GM19438 (cell line): ENCODE results near the gene CMTM8.
"Not testable (repeated sequence)": the region's sequence is repeated elsewhere in the genome, so short reads cannot be mapped to it uniquely, and the experiment has no call there.

ENCODE experiments used
- ATAC-seq: cut with Tn5 transposase; IDR thresholded peaks from one replicate; pipeline ENCODE4 v1.9.1; 2021; ENCODE audit warnings: low read depth; ENCODE audit not compliant: unreplicated experiment

CMTM8 gene, protein sequence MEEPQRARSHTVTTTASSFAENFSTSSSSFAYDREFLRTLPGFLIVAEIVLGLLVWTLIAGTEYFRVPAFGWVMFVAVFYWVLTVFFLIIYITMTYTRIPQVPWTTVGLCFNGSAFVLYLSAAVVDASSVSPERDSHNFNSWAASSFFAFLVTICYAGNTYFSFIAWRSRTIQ

DNA sequence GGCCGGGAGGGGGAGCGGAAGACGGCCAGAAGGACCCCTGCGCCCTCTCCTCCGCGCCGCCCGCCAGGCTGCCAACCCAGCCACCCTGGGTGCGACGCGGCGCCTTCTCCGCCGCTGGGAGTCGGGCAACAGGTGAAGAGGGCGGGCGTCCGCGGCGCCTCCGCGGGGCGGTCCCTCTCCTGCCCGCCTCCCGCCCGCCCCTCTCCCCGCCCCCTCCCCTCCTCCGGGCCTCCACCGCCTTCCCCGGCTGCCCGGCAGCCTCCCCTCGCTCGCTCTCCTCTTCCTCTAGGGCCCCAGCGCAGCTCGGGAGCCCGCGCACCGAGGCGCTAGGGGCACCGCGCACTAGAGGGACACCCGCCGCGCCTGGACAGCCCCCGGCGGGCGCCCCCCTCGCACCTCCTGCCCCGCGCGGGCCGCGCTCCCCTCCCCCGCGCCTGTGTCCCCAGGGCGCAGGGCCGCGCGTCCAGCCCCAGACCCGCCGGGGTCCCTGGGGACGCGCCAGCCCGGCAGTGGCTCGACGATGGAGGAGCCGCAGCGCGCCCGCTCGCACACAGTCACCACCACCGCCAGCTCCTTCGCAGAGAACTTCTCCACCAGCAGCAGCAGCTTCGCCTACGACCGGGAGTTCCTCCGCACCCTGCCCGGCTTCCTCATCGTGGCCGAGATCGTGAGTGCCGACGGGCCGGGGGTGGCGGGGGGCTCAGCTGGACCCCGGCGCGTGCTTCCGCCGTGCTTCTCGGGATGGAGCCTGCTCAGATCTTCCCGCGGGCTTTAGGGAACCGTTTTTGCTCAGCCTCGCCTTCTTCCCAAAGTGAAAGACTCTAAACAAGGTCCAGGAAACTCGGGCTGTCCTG, at the start of gene CMTM8:
Gene CMTM8, plus strand, starts transcription at position 228 of the 854 bp plus-strand sequence. Its CDS starts 293 bp downstream, at position 521.
- no peak for ATAC-seq

DNA sequence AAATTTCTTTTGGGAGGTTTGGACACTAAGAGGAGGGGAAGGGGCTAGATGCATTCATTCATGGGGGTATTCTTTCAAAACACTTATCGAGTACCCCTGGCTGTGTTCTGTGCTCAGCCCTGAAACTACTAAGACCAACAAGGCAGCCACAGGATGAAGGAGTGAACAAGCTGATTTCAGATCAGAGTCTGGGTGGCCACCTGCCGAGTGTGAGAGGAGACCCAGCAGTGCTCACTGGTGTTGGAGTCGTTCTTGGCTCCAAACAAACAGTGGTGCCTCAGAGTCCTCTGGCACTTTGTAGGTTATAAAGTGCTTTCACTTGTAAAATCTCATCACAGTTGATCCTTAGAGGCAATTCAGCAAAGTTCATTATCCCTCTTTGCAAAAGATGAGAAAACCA, 48.8 kb upstream of the CMTM8 start:
- no peak for ATAC-seq

DNA sequence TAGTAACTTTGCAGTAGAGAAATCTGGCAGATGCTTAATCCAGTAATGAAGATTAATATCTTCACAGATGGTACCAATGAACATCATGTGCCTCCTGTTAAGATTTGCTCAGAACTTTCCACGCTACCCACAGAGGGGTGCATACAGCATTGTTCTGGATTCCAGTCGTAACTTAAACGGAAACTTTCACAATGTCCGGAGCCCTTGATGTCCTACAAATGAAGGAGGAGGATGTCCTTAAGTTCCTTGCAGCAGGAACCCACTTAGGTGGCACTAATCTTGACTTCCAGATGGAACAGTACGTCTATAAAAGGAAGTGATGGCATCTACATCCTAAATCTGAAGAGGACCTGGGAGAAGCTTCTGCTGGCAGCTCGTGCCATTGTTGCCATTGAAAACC, 47.9 kb upstream of the CMTM8 start:
- not testable (repeated sequence) for ATAC-seq

DNA sequence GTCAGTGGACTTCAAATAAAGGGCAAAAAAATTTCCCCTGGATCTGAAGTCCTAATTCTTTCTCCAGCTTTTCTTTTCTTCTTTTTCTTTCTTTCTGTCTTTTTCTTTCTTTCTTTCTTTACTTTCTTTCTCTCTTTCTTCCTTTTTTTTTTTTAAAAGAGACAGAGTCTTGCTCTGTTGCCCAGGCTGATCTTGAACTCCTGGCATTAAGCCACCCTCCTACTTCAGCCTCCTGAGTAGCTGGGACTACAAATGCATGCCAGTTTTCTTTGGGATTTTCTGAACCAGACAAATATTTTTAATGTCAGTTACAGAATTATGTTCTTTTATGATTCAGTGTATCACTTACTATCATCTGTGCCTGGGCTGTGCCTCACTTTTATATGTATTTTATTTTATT, 45.4 kb upstream of the CMTM8 start:
- no peak for ATAC-seq

DNA sequence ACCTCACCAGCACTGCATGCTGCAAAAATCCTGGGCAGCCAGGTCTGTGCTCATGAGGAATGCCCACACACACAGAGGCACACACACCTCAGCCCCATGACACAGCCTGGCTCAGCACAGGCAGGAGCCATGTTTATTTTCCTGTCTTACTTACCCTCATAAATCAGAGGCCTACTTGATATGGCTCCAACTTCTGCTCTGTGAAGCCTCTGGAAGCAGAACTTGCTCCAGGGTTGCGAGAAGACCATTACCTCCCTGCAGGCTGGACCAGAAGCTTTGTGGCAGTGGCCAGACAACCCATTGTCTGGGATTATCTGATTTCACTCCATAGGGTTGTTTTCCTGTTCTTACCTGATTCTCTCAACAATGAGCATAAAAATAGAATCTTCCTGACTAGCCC, 43.8 kb upstream of the CMTM8 start:
- ATAC-seq: no peak

DNA sequence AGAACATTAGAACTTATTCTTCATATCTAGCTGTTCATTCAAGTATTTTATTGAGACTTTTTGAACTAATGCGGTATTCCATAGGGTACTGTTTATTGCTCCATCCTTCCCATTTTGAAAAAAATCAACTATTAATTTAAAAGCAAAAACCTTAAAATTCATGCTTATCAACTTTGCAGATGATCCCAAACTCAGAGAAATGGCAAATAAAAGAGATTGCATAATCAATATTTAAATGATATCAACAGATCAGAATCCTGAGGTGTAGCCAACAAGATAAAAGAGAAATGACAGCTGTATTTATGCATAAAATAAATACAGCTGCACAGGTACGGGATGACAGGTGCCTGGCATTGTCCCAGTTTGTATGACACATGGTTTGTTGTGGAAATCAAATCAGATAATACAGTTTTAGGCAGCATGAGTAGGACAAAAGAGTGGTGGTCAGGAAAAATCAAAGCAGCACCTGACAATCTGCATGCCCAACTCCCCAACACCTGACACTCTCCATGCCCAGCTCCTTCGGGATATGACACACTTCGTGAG, 42.4 kb upstream of the CMTM8 start:
- ATAC-seq: no peak

DNA sequence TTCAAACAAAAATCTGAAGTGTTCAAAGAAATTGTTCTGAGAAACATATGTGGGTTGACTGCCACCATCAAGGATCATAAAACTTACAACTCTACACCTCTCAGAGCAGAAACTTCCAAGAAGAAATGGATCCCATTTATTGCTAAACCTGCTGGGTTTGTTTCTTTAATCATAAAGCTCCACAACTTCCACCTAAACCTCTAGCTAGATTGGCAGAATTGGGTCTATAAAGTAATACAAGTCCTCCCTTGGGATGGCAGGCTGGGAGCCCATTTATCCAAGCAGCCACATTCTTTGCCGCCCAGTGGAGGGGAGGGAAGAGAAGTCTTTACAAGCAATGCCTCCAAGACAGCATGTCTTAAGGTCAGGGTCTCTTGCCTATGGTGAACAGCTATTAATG, 40.5 kb upstream of the CMTM8 start:
- ATAC-seq: no peak

DNA sequence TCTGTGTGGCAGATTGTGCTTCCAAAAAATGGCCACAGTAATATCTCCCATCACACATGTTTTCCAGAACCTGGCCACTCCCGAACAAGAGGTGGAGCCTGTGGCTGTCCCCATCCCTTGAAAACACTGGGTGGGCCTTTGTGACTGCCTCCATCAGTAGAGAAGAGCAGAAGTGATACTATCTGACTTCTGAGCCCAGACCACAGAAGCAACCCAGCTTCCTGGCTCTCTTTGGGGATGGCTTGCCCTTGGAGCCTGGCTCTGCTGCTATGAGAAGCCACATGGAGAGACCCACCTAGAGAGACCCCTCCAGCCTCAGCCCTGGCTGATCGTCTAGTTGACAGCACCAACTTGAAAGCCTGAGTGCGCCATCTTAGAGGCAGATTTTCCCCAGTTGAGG, 39.8 kb upstream of the CMTM8 start:
- no peak for ATAC-seq

DNA sequence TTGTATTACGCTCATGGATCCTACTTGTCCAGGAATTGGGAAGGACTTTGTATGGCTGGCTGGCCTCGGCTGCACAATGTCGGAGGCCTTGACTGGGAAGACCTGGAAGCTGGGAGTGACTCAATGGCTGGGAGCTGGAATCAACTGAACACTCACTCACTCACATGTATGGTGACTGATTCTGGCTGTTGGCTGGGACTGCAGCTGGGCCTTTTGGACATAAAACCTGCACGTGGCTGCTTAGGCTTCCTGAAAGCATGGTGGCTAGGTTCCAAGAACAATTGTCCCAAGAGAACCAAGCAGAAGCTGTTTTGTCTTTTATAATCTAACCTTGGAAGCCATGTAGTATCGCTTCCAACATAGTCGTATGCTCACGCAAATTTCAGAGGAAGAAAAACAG, 38.0 kb upstream of the CMTM8 start:
- no peak for ATAC-seq

DNA sequence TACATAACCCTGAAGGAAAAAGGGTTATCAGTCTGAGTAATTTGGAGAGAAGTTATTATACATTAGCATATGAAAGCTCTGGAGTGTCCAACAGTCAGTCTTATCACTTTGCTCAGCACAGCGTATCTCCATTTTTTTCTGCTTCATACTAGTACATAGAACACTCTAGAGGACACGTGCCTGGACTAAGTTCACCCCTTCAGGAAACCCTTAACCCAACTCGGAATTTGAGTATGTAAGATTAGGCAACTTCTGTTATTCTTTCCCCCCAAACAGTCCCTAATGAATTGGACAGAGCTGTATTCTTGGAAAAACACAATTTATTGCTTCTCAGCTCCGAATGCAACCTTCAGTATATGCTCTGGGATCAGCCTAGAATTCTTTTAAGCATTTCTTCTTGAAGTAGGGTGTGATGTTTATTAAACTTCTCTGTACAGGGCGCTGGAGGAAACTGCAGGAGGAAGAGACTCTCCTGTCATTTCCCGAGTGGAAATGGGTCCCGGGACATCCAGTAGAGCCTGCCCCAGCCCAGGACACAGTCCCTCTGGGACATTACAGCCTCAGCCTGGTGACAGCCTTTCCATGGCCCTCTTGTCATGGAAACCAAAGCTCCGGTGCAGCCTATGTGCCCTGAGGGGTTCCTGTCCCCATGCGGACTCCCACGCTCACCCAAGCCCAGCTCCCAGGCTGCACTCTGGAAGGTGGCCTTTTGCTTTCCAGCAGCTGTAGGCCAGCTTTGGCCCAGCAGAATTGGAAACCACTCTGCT, 37.3 kb upstream of the CMTM8 start:
- no peak for ATAC-seq

DNA sequence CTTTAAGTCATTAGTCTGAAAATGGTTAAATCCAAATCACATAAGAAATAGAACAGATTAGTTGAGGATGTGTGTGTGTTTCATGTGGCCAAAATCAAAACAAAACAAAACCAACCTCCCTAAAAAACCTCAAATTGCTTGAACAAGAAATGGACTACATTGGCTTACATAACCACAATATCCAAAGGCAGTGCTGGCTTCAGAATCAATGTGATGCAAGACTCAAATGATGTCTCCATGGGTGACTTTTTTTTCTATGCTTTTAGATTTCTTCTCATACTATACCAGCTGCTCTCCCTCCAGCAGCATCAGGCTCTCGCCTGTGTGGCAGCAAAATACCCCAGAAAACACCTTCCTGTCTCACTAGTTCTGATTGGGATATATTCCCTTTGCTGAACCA, 36.0 kb upstream of the CMTM8 start:
- ATAC-seq: no peak

DNA sequence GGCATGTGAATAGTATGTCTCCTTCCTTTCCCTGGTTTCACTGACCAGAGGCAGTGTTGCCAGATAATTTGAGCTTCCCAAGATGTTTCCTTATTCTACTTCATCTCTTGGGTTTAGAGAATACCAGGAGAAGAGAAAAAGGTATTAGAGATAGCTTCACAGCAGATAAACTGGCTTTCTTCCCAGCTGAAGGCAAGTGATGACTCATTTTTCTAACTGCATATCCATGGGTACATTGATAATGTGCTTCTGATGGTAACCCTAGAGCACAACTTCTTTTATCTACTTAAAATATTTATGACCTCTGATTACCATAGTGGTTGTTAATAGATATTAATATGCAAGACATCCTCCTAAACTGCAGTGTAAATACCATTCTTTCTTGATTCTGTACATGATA, 34.6 kb upstream of the CMTM8 start:
- no peak for ATAC-seq

DNA sequence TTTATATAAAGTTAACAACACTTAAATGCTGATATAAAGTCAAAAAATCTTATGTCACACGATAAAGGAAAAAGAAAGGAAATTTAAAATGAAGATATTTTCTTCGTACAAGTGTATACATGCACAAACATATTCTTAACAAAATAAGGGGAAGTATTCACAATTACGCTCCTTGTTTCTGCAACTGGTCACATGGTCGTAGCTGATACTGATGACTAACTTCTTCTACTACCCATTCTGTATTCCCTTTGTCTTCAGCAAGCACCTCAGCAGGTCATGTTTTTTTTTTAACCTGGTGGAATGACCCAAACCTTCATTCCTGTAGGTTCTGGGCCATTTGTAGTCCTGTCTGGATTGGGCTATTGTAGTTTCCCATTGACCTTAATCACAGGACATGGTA, 30.0 kb upstream of the CMTM8 start:
- ATAC-seq: no peak

DNA sequence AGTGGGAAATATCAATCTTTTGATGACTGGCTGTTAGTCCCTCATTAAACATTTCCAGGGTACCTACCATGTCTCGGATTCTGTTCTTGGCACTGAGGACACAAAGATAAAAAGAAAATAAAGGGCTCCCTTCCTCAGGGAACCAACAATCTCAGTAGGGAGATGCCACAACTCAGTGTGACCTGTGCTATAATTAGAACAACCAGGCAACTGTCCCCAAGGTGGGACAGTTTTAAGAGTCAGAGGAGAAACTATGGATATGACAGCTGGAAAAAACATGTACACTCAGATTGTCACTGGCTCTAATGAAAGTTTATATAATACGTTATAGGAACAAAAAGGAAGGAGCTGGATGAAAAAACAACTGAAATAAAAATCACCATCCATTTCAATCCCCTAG, 23.3 kb upstream of the CMTM8 start:
- no peak for ATAC-seq

DNA sequence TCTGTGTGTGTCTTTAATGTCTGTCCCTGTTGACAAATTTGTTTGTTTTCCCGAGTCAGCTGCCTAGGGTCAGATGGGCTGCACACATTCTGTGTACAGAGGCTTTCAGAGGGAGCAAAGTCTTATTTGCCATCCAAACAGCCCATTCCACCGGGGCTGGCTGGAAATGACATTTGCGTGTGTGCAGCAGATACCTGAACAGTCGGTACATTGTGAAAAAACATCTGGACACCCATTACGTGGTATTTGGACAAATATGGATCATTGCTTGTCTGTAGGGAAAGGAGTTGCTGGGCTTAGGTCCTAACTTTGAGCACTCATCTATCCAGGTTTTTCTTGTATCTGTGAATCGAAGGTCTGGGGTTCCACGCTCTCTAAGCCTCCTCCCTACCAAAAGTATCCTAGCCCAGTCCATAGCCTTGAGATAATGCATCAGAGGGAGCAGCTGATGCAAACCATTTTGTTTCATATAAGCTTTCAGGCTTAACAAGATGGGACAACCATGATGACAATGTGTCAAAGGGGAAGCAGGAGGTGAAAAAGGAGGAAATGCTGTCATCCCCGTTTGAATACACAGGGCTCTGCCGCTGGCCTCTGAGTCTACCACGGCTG, 22.2 kb upstream of the CMTM8 start:
- ATAC-seq: no peak

DNA sequence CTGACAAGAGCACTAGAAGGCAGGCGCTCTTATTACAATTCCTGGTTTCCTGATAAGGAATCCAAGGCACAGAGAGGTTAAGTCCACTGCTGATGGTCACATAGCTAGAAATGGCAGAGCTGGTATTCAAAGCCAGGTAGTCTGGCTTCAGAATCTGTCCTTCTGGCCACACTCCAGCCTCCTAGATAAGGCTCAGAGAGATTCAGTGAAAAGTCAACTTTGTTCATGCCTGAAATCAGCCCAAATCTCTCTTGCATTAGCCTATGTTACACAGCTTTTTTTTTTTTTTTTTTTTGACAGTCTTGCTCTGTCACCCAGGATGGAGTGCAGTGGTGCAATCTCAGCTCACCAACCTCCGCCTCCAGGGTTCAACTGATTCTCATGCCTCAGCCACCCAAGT, 21.1 kb upstream of the CMTM8 start:
- no peak for ATAC-seq

DNA sequence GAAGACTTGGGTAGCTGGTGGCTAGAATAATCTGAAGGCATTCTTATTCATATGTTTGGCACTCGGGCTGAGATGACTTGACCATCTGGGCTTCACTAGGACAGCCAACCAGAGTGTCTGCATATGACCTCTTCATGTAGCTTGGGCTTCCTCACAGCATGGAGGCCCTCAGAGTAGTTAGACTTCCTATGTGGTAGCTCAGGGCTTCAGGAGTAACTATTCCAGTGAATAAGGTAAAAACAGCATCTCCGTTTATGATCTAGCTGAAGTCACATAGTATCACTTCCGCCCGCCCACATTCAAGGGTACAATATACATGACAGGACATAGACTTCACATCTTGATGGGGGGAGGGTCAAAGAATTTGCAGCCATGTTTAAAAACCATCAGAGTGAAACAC, 18.9 kb upstream of the CMTM8 start:
- no peak for ATAC-seq

DNA sequence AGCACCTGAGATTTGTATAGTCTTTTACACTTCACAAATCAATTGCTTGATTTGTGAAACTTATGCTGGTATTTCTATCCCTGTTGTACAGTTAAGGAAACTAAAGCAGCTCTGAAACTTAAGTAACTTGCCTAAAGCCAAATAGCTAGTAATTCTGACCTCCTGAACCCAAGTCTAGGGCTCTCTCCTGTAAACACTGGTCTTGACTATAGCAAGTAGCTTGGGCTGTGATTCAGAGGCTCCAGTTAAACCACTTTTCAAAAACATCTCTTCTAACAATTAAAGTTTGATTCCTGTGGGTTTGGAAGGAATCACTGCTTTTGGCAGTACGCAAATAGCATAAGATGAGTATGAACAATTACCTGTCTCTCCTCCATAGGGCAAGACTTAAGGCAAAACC, 18.5 kb upstream of the CMTM8 start:
- no peak for ATAC-seq

DNA sequence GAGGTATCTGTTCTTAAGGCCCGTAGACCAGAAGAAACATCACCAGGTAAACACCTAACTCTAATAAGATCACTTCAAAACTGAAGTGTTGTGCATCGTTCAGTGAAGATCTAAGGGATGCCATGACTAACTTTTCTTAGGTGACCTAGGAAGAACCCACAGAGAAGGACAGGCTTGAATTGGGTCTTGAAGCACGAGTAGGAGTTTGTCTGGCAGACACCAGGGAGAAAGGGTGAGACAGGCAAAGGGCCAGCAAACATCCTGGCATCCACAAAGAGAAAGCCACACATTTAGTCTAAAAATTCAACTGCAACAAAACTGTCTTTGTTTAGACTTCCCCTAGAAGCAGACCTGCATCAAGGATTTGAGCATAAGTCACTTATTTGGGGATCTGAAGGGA, 15.5 kb upstream of the CMTM8 start:
- ATAC-seq: no peak

DNA sequence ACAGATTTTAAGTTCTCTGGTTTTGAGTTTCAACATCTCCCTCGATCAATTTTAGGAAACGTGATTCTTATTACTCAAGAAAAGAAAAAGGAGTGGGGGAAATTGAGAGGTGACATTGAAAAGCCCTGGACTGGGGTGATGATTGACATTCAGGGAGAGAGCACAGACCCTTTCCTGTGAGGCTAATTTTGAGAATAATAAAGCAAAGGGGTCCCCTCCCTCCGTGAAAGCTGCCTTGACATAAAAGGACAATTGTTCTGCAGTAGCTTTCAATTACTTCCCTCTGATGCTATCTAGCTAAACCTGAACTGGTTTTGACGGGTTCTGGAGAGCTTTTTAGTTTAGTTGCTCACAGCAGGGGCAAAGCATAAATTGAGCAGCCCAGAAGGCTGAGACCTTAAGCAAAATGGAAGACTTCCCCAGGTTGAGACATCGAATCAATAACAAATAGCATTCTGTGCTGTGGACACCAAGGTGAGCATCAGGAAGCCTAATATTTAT, 14.4 kb upstream of the CMTM8 start:
- ATAC-seq: no peak
